Right lobe of liver (tissue), 4 donors: ENCODE measurements around the gene ATXN10.

Experiments
- POLR2A ChIP-seq: fragments of 450-650 bp; IDR thresholded peaks from one replicate; pipeline ENCODE4 v1.6.1; 2017; ENCODE audit warnings: antibody characterized with exemption, mild to moderate bottlenecking
- TF ChIP-seq, protein P1 (sequence below), 4 donors: fragments of 200-600 bp in 3 of 4; fragments of 450-650 bp in 1 of 4; IDR thresholded peaks; one replicate each; pipeline versions ENCODE4 v1.5.1 to v1.8.0; 2016 to 2022; ENCODE audit warnings: antibody characterized with exemption in 4 of 4, mild to moderate bottlenecking in 2 of 4
- donor health status: DM: no; HTN: no; CAD: no.
- donor health status: DM: no; HTN: no; CAD: no.
- donor health status: DM: no; HTN: yes; CAD: no.

DNA sequence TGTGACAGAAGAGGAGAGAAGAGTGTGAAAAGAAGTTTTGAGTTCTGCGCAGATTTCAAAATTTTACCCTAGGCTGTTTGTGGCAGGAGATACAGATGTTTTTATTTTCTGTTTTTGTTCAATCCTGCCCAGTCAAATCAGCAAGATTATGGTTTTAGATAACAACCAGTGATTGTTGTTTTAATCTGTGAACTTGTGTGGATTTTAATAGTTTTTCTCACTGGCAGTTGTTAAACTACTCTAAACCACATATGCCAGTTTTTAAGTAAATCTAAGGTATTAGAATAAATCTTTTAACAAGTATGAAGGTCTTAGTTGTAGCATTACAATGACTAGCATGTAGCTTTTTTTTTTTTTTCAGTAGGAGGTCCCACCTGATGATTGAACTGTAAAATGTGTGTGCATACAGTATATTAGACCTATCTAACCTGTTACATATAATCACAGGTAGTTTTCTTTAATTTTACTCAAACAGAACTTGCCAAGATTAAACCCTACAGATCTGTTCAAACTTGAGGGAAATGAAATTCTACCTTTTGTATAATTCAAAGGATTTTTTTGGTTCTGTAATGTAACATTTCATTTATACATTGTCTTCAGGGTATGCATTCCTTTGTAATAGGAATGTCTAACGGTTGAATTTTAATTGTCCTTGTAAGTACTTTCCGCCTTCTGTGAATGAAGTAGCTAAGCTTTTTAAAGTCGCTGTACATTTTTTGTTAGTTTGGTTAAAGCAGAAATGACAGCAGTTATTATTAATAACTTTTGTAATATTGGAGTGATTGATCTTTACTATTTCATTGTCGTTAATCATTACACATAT lies 13.3 kb downstream of the ATXN10 start:
- no peak for TF ChIP-seq POLR2A
- TF ChIP-seq, protein P1, sequence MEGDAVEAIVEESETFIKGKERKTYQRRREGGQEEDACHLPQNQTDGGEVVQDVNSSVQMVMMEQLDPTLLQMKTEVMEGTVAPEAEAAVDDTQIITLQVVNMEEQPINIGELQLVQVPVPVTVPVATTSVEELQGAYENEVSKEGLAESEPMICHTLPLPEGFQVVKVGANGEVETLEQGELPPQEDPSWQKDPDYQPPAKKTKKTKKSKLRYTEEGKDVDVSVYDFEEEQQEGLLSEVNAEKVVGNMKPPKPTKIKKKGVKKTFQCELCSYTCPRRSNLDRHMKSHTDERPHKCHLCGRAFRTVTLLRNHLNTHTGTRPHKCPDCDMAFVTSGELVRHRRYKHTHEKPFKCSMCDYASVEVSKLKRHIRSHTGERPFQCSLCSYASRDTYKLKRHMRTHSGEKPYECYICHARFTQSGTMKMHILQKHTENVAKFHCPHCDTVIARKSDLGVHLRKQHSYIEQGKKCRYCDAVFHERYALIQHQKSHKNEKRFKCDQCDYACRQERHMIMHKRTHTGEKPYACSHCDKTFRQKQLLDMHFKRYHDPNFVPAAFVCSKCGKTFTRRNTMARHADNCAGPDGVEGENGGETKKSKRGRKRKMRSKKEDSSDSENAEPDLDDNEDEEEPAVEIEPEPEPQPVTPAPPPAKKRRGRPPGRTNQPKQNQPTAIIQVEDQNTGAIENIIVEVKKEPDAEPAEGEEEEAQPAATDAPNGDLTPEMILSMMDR (IDR thresholded peaks at IDR 0.05) = no peak
